Activated naive CD8-positive, alpha-beta T cell treated with anti-CD3 and anti-CD28 coated beads, Interleukin-2, amount 50 U/mL, for 16 hours (primary cell): ENCODE measurements around the gene SELENOW.

Source experiments
- DNase-seq: peaks from one replicate; pipeline ENCODE4 v3.0.0-alpha.2; 2020; ENCODE audit warnings: low read depth, low spot score

Gene SELENOW

GRCh38 chr19:47820410-47820809, 41.9 kb downstream of the SELENOW start:
- no peak for DNase-seq

DNA sequence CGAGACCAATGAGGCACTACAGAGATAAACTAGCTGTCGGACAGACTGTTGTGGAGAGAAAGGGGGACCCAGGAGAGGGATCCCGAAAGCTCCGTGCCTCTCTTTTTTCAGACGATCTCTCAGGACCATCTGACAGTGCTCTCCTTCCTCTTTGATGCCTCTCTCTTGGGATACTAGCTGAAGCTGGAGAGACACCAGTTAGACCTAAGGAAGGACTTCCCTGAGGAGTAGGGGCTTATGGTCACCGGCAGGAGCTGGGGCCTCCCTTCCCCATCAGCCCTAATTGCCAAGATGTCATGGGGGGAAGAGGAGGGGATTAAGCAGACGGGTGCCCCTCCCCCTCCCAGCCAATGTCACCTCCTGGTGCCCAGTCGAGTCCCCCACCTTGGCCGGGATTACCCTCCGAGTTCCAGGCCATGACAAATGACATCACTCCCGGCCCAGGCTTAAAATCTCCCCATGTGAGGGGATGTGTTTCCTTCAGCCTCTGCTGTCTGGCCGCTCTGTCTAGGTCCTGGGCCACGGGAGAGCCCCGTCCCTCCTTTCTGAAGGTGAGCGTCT, 43.0 kb downstream of the SELENOW start, which contains the start of gene CRX:
TSS of gene CRX (plus strand) at position 478 of the 561 bp plus-strand sequence. CDS start 12,507 bp downstream, outside the sequence.
- DNase-seq, result no peak

DNA sequence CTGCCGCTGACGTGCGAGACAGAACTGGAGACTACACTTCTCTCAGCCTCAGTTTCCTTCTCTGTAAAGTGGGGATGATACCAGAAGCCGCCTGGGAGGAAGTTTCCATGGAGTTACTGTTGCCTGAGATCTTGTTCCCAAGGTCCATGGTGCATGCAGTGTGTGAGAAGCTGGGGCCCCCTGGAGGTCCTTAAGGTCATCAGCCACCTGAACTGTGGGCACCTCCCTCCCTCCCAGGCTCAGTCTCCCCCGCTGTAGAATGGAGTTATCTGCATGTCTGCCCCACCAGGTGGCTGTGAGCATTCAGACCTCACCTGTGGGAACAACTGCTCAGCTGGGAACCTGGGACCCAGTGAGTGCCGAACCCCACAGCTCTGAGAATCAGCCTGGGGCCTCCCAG, 45.9 kb downstream of the SELENOW start:
- no peak for DNase-seq

DNA sequence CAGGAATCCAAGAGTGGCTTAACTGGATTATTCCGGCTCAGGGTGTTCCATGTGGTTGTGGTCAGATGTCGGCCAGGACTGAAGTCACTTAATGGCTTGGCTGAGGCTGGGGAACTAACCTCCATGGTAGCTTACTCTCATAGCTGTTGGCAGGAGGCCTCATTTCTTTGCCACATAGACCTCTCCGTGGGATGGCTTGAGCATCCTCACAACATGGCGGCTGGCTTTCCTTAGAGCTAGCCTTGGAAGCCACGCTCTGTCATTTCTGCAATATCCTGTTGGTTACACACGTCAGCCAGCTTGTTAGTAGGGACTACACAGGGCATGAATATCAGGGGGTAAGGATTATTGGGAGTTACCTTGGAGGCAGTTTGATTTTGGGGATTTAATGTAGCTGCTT, 48.3 kb downstream of the SELENOW start:
- DNase-seq, result no peak

DNA sequence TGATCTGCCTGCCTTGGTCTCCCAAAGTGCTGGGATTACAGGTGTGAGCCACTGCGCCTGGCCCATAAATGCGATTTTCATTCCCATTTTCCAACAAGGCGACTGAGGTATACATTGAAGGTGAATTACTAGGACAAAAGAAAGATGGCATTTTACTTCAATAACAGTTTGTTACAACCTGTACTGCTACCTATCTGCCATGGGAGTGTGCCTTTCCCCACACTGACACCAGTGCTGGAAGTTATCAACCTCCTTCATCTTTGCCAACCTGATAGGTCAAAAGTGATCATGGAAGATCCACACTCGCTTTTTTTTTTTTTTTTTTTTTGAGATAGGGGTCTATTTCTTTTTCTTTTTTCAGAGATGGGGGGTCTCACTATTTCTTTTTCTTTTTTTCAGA, 54.2 kb downstream of the SELENOW start:
- no peak for DNase-seq
